ENCODE measurements around the gene NHERF2.

- no peak for TF ChIP-seq HOXA7 (CRISPR knock-in tag; IDR thresholded peaks at IDR 0.05)
- TF ChIP-seq PHF8 (IDR thresholded peaks at IDR 0.05; ENCODE audit: borderline replicate concordance, low read depth), result no peak
- no peak for TF ChIP-seq EP300 (IDR thresholded peaks at IDR 0.05)
- TF ChIP-seq TFCP2L1 (CRISPR knock-in tag; IDR thresholded peaks at IDR 0.05), result no peak
- TF ChIP-seq POLR2A (IDR thresholded peaks at IDR 0.05; ENCODE audit: low read length), result no peak
- no peak for TF ChIP-seq FOSL2 (IDR thresholded peaks at IDR 0.05)
- TF ChIP-seq FOSL2 (CRISPR knock-in tag; IDR thresholded peaks at IDR 0.05), result no peak
- TF ChIP-seq CTCF (IDR thresholded peaks at IDR 0.05), result no peak
- no peak for TF ChIP-seq BCL3 (IDR thresholded peaks at IDR 0.05)
- no peak for TF ChIP-seq ELK1 (IDR thresholded peaks at IDR 0.05; ENCODE audit: low read depth, low read length)
- no peak for TF ChIP-seq SMC3 (IDR thresholded peaks at IDR 0.05)
- no peak for TF ChIP-seq RNF2 (IDR thresholded peaks at IDR 0.05; ENCODE audit: borderline replicate concordance, low read depth)
- no peak for TF ChIP-seq HMGXB4 (CRISPR knock-in tag; IDR thresholded peaks at IDR 0.05; ENCODE audit: borderline replicate concordance)
- no peak for TF ChIP-seq KDM5A (IDR thresholded peaks at IDR 0.05)
- no peak for TF ChIP-seq ESRRA (IDR thresholded peaks at IDR 0.05; ENCODE audit: borderline replicate concordance, low read length)
Observed at GRCh38 chr16:2040041-2040786, 13.5 kb downstream of the NHERF2 start.
